Thyroid gland (tissue), 4 donors: Measurements from ENCODE around the gene SPA17. TPM values are rescaled to one million over a fixed set of nuclear protein-coding genes. Genes with fewer than 3 reads are reported as not detected.

Experiments used
- DNase-seq, 2 donors: peaks; one replicate each; pipeline ENCODE4 v3.0.0-alpha.2; 2019
- H3K27ac ChIP-seq, 3 donors: fragments of 200-600 bp; sonication (generic); 1 replicate in 2 of 3; 2 replicates in 1 of 3; pipeline ENCODE4 v1.5.1; 2016 to 2019; ENCODE audit warnings: mild to moderate bottlenecking in 1 of 3, moderate library complexity in 1 of 3
- H3K27me3 ChIP-seq: fragments of 200-600 bp; sonication (generic); one replicate; pipeline ENCODE4 v1.5.1; 2019
- H3K36me3 ChIP-seq, 2 donors: fragments of 200-600 bp; sonication (generic); one replicate each; pipeline ENCODE4 v1.5.1; 2016 to 2019
- H3K4me1 ChIP-seq, 2 donors: fragments of 200-600 bp; sonication (generic); one replicate each; pipeline ENCODE4 v1.5.1; 2017 to 2019
- H3K4me3 ChIP-seq, 3 donors: fragments of 200-600 bp; sonication (generic); replicated peaks in 1 of 3; 1 replicate in 2 of 3; 2 replicates in 1 of 3; pipeline ENCODE4 v1.5.1; 2016; ENCODE audit warnings: mild to moderate bottlenecking in 1 of 3
- H3K9me3 ChIP-seq: fragments of 200-600 bp; sonication (generic); one replicate; pipeline ENCODE4 v1.5.1; 2017
- CTCF ChIP-seq, 6 experiments: fragments of 200-600 bp in 3 of 6; fragments of 450-650 bp in 3 of 6; sonication (generic) in 3 of 6; IDR thresholded peaks; one replicate each; pipeline ENCODE4 v1.5.1; 2016 to 2019; ENCODE audit warnings: antibody characterized with exemption in 6 of 6, mild to moderate bottlenecking in 2 of 6, inconsistent platforms in 1 of 6, moderate library complexity in 1 of 6
- POLR2A ChIP-seq, 2 donors: fragments of 450-650 bp; IDR thresholded peaks; one replicate each; pipeline ENCODE4 v1.6.1; 2017; ENCODE audit warnings: antibody characterized with exemption in 2 of 2, mild to moderate bottlenecking in 2 of 2, moderate library complexity in 1 of 2
- WGBS, 2 donors: methylation state at CpG; one replicate each; pipeline ENCODE4 v1.1.5; 2017; 5-methylcytosine and 5-hydroxymethylcytosine counted together
- intact Hi-C: fragments of 100-400 bp; cut with DNase I; formaldehyde crosslinking; loops from one replicate; pipeline ENCODE4 v1.15.1; 2023
- total RNA-seq, 4 donors: library from RNA; depleted of rRNA; stranded (reverse); fragments of >200 nt; gene quantifications; one replicate each; pipeline ENCODE4 v1.2.3, GENCODE V29; 2016

The SPA17 gene
- total RNA-seq, 4 donors from 2014 or later, result 13.8 to 25.2 (median 23.6) TPM

- peak; percentile 94 to 95 for DNase-seq
- H3K27ac ChIP-seq, result no peak within 1 kb of the TSS
- intact Hi-C loops, result loop anchor here (5.0 to 10.0 kb wide), 2 partner anchors 55 to 67 kb away; partner anchors contain the start of genes SIAE and SPA17
- no peaks in the 10 kb centered on the region for H3K9me3 ChIP-seq
- 2 to 5% methylated on average over 26 to 40 of the region's 59 CpGs for WGBS, 2 donors
- TF ChIP-seq CTCF (IDR thresholded peaks at IDR 0.05), result no peak
- TF ChIP-seq POLR2A (IDR thresholded peaks at IDR 0.05), result peak in 1 of 2 donors; percentile 50
- H3K36me3 ChIP-seq, result no peaks in the 10 kb centered on the region
- no peaks in the 10 kb centered on the region for H3K27me3 ChIP-seq
- peak within 1 kb of the TSS; percentile 5 to 49 (median 35) for H3K4me3 ChIP-seq
- peaks cover 9 to 22% of the 10 kb centered on the region in 2 donors for H3K4me1 ChIP-seq
Measured at GRCh38 chr11:124739479-124740276, 66.0 kb downstream of the SPA17 start, which contains the start of gene NRGN. TSS of gene NRGN (plus strand) at chr11:124739942. CDS start at chr11:124740085, 143 bp downstream.

GRCh38 chr11:124740277-124740882 is 66.7 kb downstream of the SPA17 start:
- TF ChIP-seq POLR2A (IDR thresholded peaks at IDR 0.05), result no peak
- TF ChIP-seq CTCF (IDR thresholded peaks at IDR 0.05), result peak; percentile 18 to 57 (median 44)
- 5 to 9% methylated on average over 17 to 29 of the region's 37 CpGs for WGBS, 2 donors
- no peak overlapping the region for H3K27ac ChIP-seq
- DNase-seq, result peak; percentile 47 to 60
- no peaks in the 10 kb centered on the region for H3K27me3 ChIP-seq
- H3K36me3 ChIP-seq, result no peaks in the 10 kb centered on the region
- peaks cover 9 to 25% of the 10 kb centered on the region in 2 donors for H3K4me1 ChIP-seq
- intact Hi-C loops, result loop anchor here (5.0 to 10.0 kb wide), 2 partner anchors 54 to 68 kb away; partner anchors contain the start of genes SIAE and SPA17
- H3K9me3 ChIP-seq, result no peaks in the 10 kb centered on the region
- peak overlapping the region in 2 of 3 donors; percentile 35 to 49 for H3K4me3 ChIP-seq

- TF ChIP-seq POLR2A (IDR thresholded peaks at IDR 0.05), result no peak
- no peak for TF ChIP-seq CTCF (IDR thresholded peaks at IDR 0.05)
- Histone ChIP-seq H3K9me3 (no peaks in the 10 kb centered on the region), H3K4me3 (no peak overlapping the region), H3K27me3 (no peaks in the 10 kb centered on the region), H3K36me3 (no peaks in the 10 kb centered on the region), H3K4me1 (peaks cover 14 to 34% of the 10 kb centered on the region in 2 donors), H3K27ac (no peak overlapping the region)
- no peak for DNase-seq
- WGBS, 2 donors, result 95 to 96% methylated on average over 2 of the region's 2 CpGs
- intact Hi-C loops, result loop anchor here (5.0 to 10.0 kb wide), 2 partner anchors 52 to 70 kb away; partner anchors contain the start of genes SIAE and SPA17
Measured at GRCh38 chr11:124742555-124742954, 68.9 kb downstream of the SPA17 start.

GRCh38 chr11:124743050-124743449 is 69.3 kb downstream of the SPA17 start:
- Histone ChIP-seq H3K27ac (no peak overlapping the region), H3K4me3 (no peak overlapping the region), H3K36me3 (no peaks in the 10 kb centered on the region), H3K9me3 (no peaks in the 10 kb centered on the region), H3K4me1 (peaks cover 18 to 39% of the 10 kb centered on the region in 2 donors), H3K27me3 (no peaks in the 10 kb centered on the region)
- intact Hi-C loops, result loop anchor here (5.0 to 10.0 kb wide), 2 partner anchors 52 to 71 kb away; partner anchors contain the start of genes SIAE and SPA17
- 89 to 92% methylated on average over 6 of the region's 6 CpGs for WGBS, 2 donors
- DNase-seq, result no peak
- TF ChIP-seq POLR2A (IDR thresholded peaks at IDR 0.05) (no peak), CTCF (IDR thresholded peaks at IDR 0.05) (no peak)
